ENCODE data around the gene KLHL12. TPM values are rescaled to one million over a fixed set of nuclear protein-coding genes. Genes with fewer than 3 reads are reported as not detected.

KLHL12 gene
- total and polyA plus RNA-seq, 2 donors from 2014 or later = 27.5 to 28.2 TPM

- no peak for TF ChIP-seq CTCF (IDR thresholded peaks at IDR 0.05; ENCODE audit: borderline replicate concordance, extremely low read depth, insufficient read depth)
- FAIRE-seq (no peak), DNase-seq (no peak)
- H3K9ac ChIP-seq (ENCODE audit: low read length in 3 of 3) = no peak overlapping the region
- intact Hi-C loops (cut with DNase I) = no loop called here
- H3K4me1 ChIP-seq (ENCODE audit: control insufficient read depth in 2 of 3, insufficient read depth in 2 of 3, low read depth in 1 of 3, low read length in 3 of 3) = no peaks in the 10 kb centered on the region
- H3K4me3 ChIP-seq (ENCODE audit: low read length in 3 of 3) = no peak overlapping the region
- H3K27me3 ChIP-seq (ENCODE audit: control insufficient read depth, insufficient read depth, low read length) = no peaks in the 10 kb centered on the region
- H3K9me3 ChIP-seq (ENCODE audit: control insufficient read depth in 2 of 3, insufficient read depth in 1 of 3, low read length in 3 of 3) = no peaks in the 10 kb centered on the region
- H3K36me3 ChIP-seq (ENCODE audit: control insufficient read depth in 2 of 3, insufficient read depth in 3 of 3, low read length in 3 of 3) = peaks cover 2 to 10% (median 10%) of the 10 kb centered on the region in 3 donors
- no peak overlapping the region for H3K27ac ChIP-seq (ENCODE audit: low read depth in 2 of 2, low read length in 2 of 2)
These were observed 25.5 kb downstream of the KLHL12 start for GRCh38 chr1:202901555-202901954.

- no peak overlapping the region for H3K4me3 ChIP-seq (ENCODE audit: low read length in 3 of 3)
- H3K4me1 ChIP-seq (ENCODE audit: control insufficient read depth in 2 of 3, insufficient read depth in 2 of 3, low read depth in 1 of 3, low read length in 3 of 3) = peaks cover 0 to 3% (median 0%) of the 10 kb centered on the region in 3 donors
- peaks cover 8 to 34% (median 32%) of the 10 kb centered on the region in 3 donors for H3K36me3 ChIP-seq (ENCODE audit: control insufficient read depth in 2 of 3, insufficient read depth in 3 of 3, low read length in 3 of 3)
- TF ChIP-seq CTCF (IDR thresholded peaks at IDR 0.05; ENCODE audit: borderline replicate concordance, extremely low read depth, insufficient read depth) = no peak
- no peaks in the 10 kb centered on the region for H3K27me3 ChIP-seq (ENCODE audit: control insufficient read depth, insufficient read depth, low read length)
- H3K9me3 ChIP-seq (ENCODE audit: control insufficient read depth in 2 of 3, insufficient read depth in 1 of 3, low read length in 3 of 3) = no peaks in the 10 kb centered on the region
- no peak overlapping the region for H3K9ac ChIP-seq (ENCODE audit: low read length in 3 of 3)
- no peak for DNase-seq
- no peak overlapping the region for H3K27ac ChIP-seq (ENCODE audit: low read depth in 2 of 2, low read length in 2 of 2)
- intact Hi-C loops (cut with DNase I) = no loop called here
- no peak for FAIRE-seq
These were observed 34.5 kb downstream of the KLHL12 start for GRCh38 chr1:202892501-202892900.

- Histone ChIP-seq H3K4me3 (ENCODE audit: low read length in 3 of 3) (no peak overlapping the region), H3K27me3 (ENCODE audit: control insufficient read depth, insufficient read depth, low read length) (no peaks in the 10 kb centered on the region), H3K27ac (ENCODE audit: low read depth in 2 of 2, low read length in 2 of 2) (no peak overlapping the region), H3K9me3 (ENCODE audit: control insufficient read depth in 2 of 3, insufficient read depth in 1 of 3, low read length in 3 of 3) (no peaks in the 10 kb centered on the region), H3K4me1 (ENCODE audit: control insufficient read depth in 2 of 3, insufficient read depth in 2 of 3, low read depth in 1 of 3, low read length in 3 of 3) (peaks cover 0 to 3% (median 0%) of the 10 kb centered on the region in 3 donors), H3K36me3 (ENCODE audit: control insufficient read depth in 2 of 3, insufficient read depth in 3 of 3, low read length in 3 of 3) (peaks cover 6 to 27% (median 23%) of the 10 kb centered on the region in 3 donors), H3K9ac (ENCODE audit: low read length in 3 of 3) (no peak overlapping the region)
- DNase-seq (no peak), FAIRE-seq (no peak)
- TF ChIP-seq CTCF (IDR thresholded peaks at IDR 0.05; ENCODE audit: borderline replicate concordance, extremely low read depth, insufficient read depth) = no peak
- intact Hi-C loops (cut with DNase I) = no loop called here
These were observed 36.6 kb downstream of the KLHL12 start for GRCh38 chr1:202890392-202890791.
